Endothelial cell of umbilical vein (primary cell): Measurements from ENCODE around the gene DPH1. TPM values are rescaled to one million over a fixed set of nuclear protein-coding genes. Genes with fewer than 3 reads are reported as not detected.

Experiments
- Bru-seq: library from RNA; stranded (reverse); fragments of 400-500 nt; gene quantifications from one replicate; lab custom pipeline; 2021; lab: Mats Ljungman, UMichigan
- BruChase-seq, 2 experiments: library from RNA; stranded (reverse); fragments of 400-500 nt; gene quantifications; one replicate each; lab custom pipeline; 2021; lab: Mats Ljungman, UMichigan
- BruUV-seq: library from RNA; stranded (reverse); fragments of 400-500 nt; replicated peaks from 2 replicates; lab custom pipeline; 2021; lab: Mats Ljungman, UMichigan
- CTCF ChIA-PET: fragments of 300-600, 350-600 bp; sonication (Branson Sonifier 250); formaldehyde crosslinking; loops from one replicate; lab custom pipeline; 2021; ENCODE audit warnings: antibody characterized with exemption, inconsistent platforms; lab: Charles Lee
- POLR2A ChIA-PET: fragments of 300-600, 350-600 bp; sonication (Branson Sonifier 250); formaldehyde crosslinking; loops from one replicate; lab custom pipeline; 2021; ENCODE audit warnings: antibody characterized with exemption, inconsistent platforms; lab: Charles Lee
- DNase-seq: peaks from one replicate; pipeline ENCODE4 v3.0.0-alpha.2; 2011; ENCODE audit warnings: low read depth, low spot score
- FAIRE-seq: peaks from 2 replicates; lab custom pipeline; 2011; peaks lifted over from hg19 to GRCh38; lab: Jason Lieb, UNC
- H2AFZ ChIP-seq: 2 replicates; pipeline ENCODE4 v1.6.0; 2012; ENCODE audit warnings: low read depth, low read length, control low read depth, inconsistent platforms
- H3K27ac ChIP-seq: 2 replicates; pipeline ENCODE4 v1.5.1; 2011; ENCODE audit warnings: low read depth, mild to moderate bottlenecking, control low read depth, low read length, moderate library complexity; ENCODE audit not compliant: insufficient read depth
- H3K27me3 ChIP-seq, 2 experiments: 2 replicates each; pipeline versions ENCODE4 v1.6.0 to v1.6.1; 2011; ENCODE audit warnings: low read length in 2 of 2, mixed read lengths in 1 of 2; ENCODE audit not compliant: control insufficient read depth in 2 of 2, insufficient read depth in 2 of 2
- H3K36me3 ChIP-seq, 2 experiments: 2 replicates in 1 of 2; 3 replicates in 1 of 2; pipeline ENCODE4 v1.5.1; 2011; ENCODE audit warnings: low read length in 2 of 2, mild to moderate bottlenecking in 1 of 2, moderate library complexity in 1 of 2; ENCODE audit not compliant: control insufficient read depth in 2 of 2, insufficient read depth in 2 of 2; ENCODE audit errors: extremely low read depth in 1 of 2
- H3K4me1 ChIP-seq: 3 replicates; pipeline ENCODE4 v1.5.1; 2011; ENCODE audit warnings: mild to moderate bottlenecking, low read length; ENCODE audit not compliant: control insufficient read depth, insufficient read depth; ENCODE audit errors: extremely low read depth
- H3K4me2 ChIP-seq: 2 replicates; pipeline ENCODE4 v1.6.1; 2011; ENCODE audit warnings: low read length, control low read depth, mixed read lengths; ENCODE audit not compliant: insufficient read depth
- H3K4me3 ChIP-seq, 3 experiments: fragments of 200-600 bp in 1 of 3; sonication (generic), shearing (Covaris generic) in 1 of 3; replicated peaks in 1 of 3; 2 replicates each; pipeline ENCODE4 v1.5.1; 2011 to 2016; ENCODE audit warnings: control low read depth in 3 of 3, low read length in 3 of 3, mild to moderate bottlenecking in 2 of 3, inconsistent platforms in 1 of 3, low read depth in 1 of 3, moderate library complexity in 1 of 3; ENCODE audit not compliant: insufficient read depth in 1 of 3
- H3K79me2 ChIP-seq: 2 replicates; pipeline ENCODE4 v1.6.0; 2012; ENCODE audit warnings: low read length, inconsistent platforms; ENCODE audit not compliant: control insufficient read depth, insufficient read depth
- H3K9ac ChIP-seq: replicated peaks from 2 replicates; pipeline ENCODE3; 2011; ENCODE audit warnings: low read length, control low read depth; ENCODE audit not compliant: insufficient read depth; ENCODE audit errors: extremely low read depth
- H3K9me1 ChIP-seq: replicated peaks from 3 replicates; pipeline ENCODE4 v1.6.0; 2011; ENCODE audit warnings: mild to moderate bottlenecking, low read length; ENCODE audit not compliant: control insufficient read depth, insufficient read depth; ENCODE audit errors: extremely low read depth
- H3K9me3 ChIP-seq: replicated peaks from 2 replicates; pipeline ENCODE4 v1.5.1; 2012; ENCODE audit warnings: low read length, inconsistent platforms; ENCODE audit not compliant: control insufficient read depth, insufficient read depth
- H4K20me1 ChIP-seq: replicated peaks from 2 replicates; pipeline ENCODE3; 2011; ENCODE audit warnings: mild to moderate bottlenecking, low read length; ENCODE audit not compliant: control insufficient read depth, insufficient read depth; ENCODE audit errors: extremely low read depth
- CTCF ChIP-seq, 2 donors: IDR thresholded peaks; 1 replicate in 1 of 2; 2 replicates in 1 of 2; pipeline ENCODE4 v1.5.1; 2011; ENCODE audit warnings: low read length in 2 of 2, mild to moderate bottlenecking in 2 of 2, moderate library complexity in 2 of 2, control low read depth in 1 of 2, inconsistent platforms in 1 of 2, low read depth in 1 of 2; ENCODE audit not compliant: insufficient read depth in 1 of 2; ENCODE audit errors: extremely low read depth in 1 of 2
- EZH2 ChIP-seq: IDR thresholded peaks from 2 replicates; pipeline ENCODE4 v1.6.1; 2012; ENCODE audit warnings: borderline replicate concordance, low read depth, mild to moderate bottlenecking, moderate library complexity, low read length, inconsistent platforms; ENCODE audit not compliant: severe bottlenecking
- FOS ChIP-seq: IDR thresholded peaks from 2 replicates; pipeline ENCODE4 v1.6.1; 2011; ENCODE audit warnings: mild to moderate bottlenecking, low read length, moderate library complexity, borderline replicate concordance; ENCODE audit not compliant: insufficient read depth
- GATA2 ChIP-seq: IDR thresholded peaks from 2 replicates; pipeline ENCODE4 v1.7.0; 2011; ENCODE audit warnings: low read depth, mild to moderate bottlenecking, moderate library complexity, mixed read lengths, low read length; ENCODE audit not compliant: insufficient read length, insufficient read depth
- JUN ChIP-seq: IDR thresholded peaks from 2 replicates; pipeline ENCODE4 v1.6.1; 2011; ENCODE audit warnings: borderline replicate concordance, low read depth; ENCODE audit not compliant: insufficient read length, insufficient read depth
- MYC ChIP-seq: IDR thresholded peaks from one replicate; pipeline ENCODE4 v1.6.1; 2011; ENCODE audit warnings: mild to moderate bottlenecking, low read depth, low read length
- POLR2A ChIP-seq: IDR thresholded peaks from 2 replicates; pipeline ENCODE4 v1.6.1; 2012; ENCODE audit warnings: low read depth, mild to moderate bottlenecking, control low read depth, low read length
- POLR2AphosphoS5 ChIP-seq: IDR thresholded peaks from 2 replicates; pipeline ENCODE4 v1.6.1; 2012; ENCODE audit warnings: low read depth, mild to moderate bottlenecking, control low read depth, low read length, moderate library complexity; ENCODE audit not compliant: insufficient read depth
- dilution Hi-C: fragments of 300-500 bp; cut with MboI; formaldehyde crosslinking; loops from one replicate; pipeline ENCODE4 v1.15.0; 2019; ENCODE audit warnings: low sequenced_read_pairs; ENCODE audit not compliant: extremely low pct_ligation_motif_present
- intact Hi-C: fragments of 100-400 bp; cut with micrococcal nuclease; formaldehyde crosslinking; loops from one replicate; pipeline ENCODE4 v1.10.0; 2022
- long read RNA-seq: library from polyadenylated mRNA; stranded (forward); transcript quantifications from one replicate; pipeline ENCODE4 v2.0.0, GENCODE V29; 2021
- polyA minus RNA-seq, 3 experiments: library from RNA; depleted of rRNA, polyadenylated mRNA; stranded (reverse); fragments of >200 nt; gene quantifications; 1 replicate in 1 of 3; 2 replicates in 2 of 3; pipeline ENCODE4 v1.2.3, GENCODE V29; 2011
- polyA plus RNA-seq, 4 experiments: library from polyadenylated mRNA; depleted of rRNA in 3 of 4; stranded (reverse) in 3 of 4; unstranded in 1 of 4; fragments of >200 nt; gene quantifications; 2 replicates each; pipeline versions ENCODE4 v1.2.1 to v1.2.3, GENCODE V29; 2011 to 2012; ENCODE audit warnings: missing spikeins in 1 of 4
- total RNA-seq: library from RNA; stranded (reverse); gene quantifications from 2 replicates; pipeline ENCODE4 v1.2.3, GENCODE V29; 2021
- TF ChIP-seq, protein P1 (sequence below): IDR thresholded peaks from 2 replicates; pipeline ENCODE4 v1.6.1; 2011; ENCODE audit not compliant: insufficient read depth, insufficient read length

The DPH1 gene
- total RNA-seq (37.8 and 38.5 TPM in 2 replicates), polyA plus RNA-seq (45.6 and 50.4 TPM in 2 replicates), polyA minus RNA-seq (28.8 and 50.5 TPM in 2 replicates), Bru-seq, nascent RNA (percentile 48 among the genes with signal in this experiment), BruChase-seq, experiment 1, labeled RNA remaining after a 6-hour chase (percentile 62 among the genes with signal in this experiment), BruChase-seq, experiment 2, labeled RNA remaining after a 2-hour chase (percentile 64 among the genes with signal in this experiment)
- polyA plus RNA-seq (2011; cell fraction: cytosol; rRNA removed), result 24.4 and 28.4 TPM in 2 replicates
- polyA plus RNA-seq (2011; cell fraction: nucleus; rRNA removed), result 113 and 132 TPM in 2 replicates
- polyA plus RNA-seq (2012), result 27.7 and 30.0 TPM in 2 replicates
- 34.0 TPM for polyA minus RNA-seq (2011; cell fraction: cytosol; rRNA and poly(A)+ RNA removed)
- polyA minus RNA-seq (2011; cell fraction: nucleus; rRNA and poly(A)+ RNA removed), result 36.8 and 41.4 TPM in 2 replicates
- long read RNA-seq, transcript DPH1-201 (13 exons, 2,221 nt), result major isoform, 32 of 60 reads
- long read RNA-seq, partial matches to known transcripts, result 14 of 60 reads
- long read RNA-seq, other reads (novel, unspliced or antisense), result 6 of 60 reads

- TSS peak; percentile 59 for BruUV-seq
- H4K20me1 ChIP-seq, result no peaks in the 10 kb centered on the region
- H3K9me3 ChIP-seq, result no peaks in the 10 kb centered on the region
- ChIA-PET CTCF (interaction anchor here (0.6 to 9.5 kb wide), 5 partner anchors 8 to 236 kb away, joined by 3 to 270 read pairs (median 3); no protein-coding TSS in a partner anchor), POLR2A (no interaction called here)
- peak within 1 kb of the TSS; percentile 73 for H3K9ac ChIP-seq
- H3K4me3 ChIP-seq, result peak within 1 kb of the TSS; percentile 81 to 97 (median 87)
- dilution Hi-C loops (no loop called here), intact Hi-C loops (loop anchor here (1.0 to 5.0 kb wide), 3 partner anchors 11 to 313 kb away; no protein-coding TSS in a partner anchor)
- H3K36me3 ChIP-seq, result peaks cover 0 to 4% of the 10 kb centered on the region in 2 experiments
- TF ChIP-seq FOS (no peak), EZH2 (no peak), CTCF (IDR thresholded peaks at IDR 0.05; ENCODE audit: extremely low read depth in 1 of 2, insufficient read depth in 1 of 2, low read depth in 1 of 2, low read length in 2 of 2) (no peak), POLR2AphosphoS5 (peak; percentile 66), POLR2A (peak; percentile 69), JUN (no peak), MYC (peak; percentile 96), GATA2 (no peak)
- TF ChIP-seq, protein P1, sequence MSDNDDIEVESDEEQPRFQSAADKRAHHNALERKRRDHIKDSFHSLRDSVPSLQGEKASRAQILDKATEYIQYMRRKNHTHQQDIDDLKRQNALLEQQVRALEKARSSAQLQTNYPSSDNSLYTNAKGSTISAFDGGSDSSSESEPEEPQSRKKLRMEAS, result peak; percentile 94
- peaks cover 15 to 16% of the 10 kb centered on the region in 2 experiments for H3K27me3 ChIP-seq
- peak within 1 kb of the TSS; percentile 83 for H2AFZ ChIP-seq
- H3K79me2 ChIP-seq, result peaks cover 4% of the 10 kb centered on the region
- peaks cover 7% of the 10 kb centered on the region for H3K4me1 ChIP-seq
- H3K9me1 ChIP-seq, result no peaks in the 10 kb centered on the region
- peak; percentile 98 for FAIRE-seq
- peak within 1 kb of the TSS; percentile 16 for H3K27ac ChIP-seq
- peak; percentile 88 for DNase-seq
- peak within 1 kb of the TSS; percentile 53 for H3K4me2 ChIP-seq
Observed at GRCh38 chr17:2029911-2030778, at the start of gene DPH1. TSS of gene DPH1 (plus strand) at chr17:2030153. CDS start at chr17:2030170, 17 bp downstream.
